ENCODE measurements around the gene SRC. TPM values are rescaled to one million over a fixed set of nuclear protein-coding genes. Genes with fewer than 3 reads are reported as not detected.
"Not testable (repeated sequence)": the region's sequence is repeated elsewhere in the genome, so short reads cannot be mapped to it uniquely, and the experiment has no call there.

SRC gene
- total RNA-seq, 2 donors from 2014 or later: 75.6 to 109 TPM

DNA sequence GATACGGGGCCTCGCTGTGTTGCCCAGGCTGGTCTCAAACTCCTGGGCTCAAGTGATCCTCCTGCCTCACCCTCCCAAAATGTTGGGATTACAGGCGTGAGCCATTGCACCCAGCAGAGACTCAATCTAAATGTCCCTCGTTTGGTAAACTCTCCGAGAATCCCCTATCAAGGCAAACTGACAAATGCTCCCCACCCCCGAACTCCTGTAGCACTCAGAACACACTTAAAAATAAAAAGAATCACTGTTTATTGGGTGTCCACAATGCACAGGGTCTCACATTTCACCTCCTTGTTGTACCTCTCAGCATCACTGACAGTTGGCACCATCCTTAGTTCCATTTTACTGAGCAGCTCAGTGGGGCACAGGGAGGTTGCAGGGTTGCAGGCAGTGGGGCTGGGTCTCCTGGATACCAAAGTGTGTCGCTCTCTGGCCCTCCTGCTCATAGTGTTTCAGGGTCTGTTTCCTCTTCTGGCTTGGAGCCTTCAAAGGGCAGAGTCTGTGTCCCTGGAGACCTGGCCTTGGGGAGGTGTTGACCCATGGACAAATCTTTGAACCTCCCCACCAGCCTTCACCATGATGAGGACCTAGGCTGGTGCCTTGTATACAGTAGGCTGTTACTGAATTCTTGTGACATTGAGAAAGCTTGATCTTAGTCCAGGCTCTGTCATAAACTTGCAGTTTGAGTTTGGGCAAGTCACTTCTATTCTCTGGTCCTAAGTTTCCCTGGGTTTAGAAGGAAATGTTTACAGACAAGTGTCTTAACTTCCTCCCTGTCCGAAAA lies 8.5 kb upstream of the SRC start:
- H3K4me1 Mint-ChIP-seq: peaks cover 34% of the 10 kb centered on the region
- H3K27me3 Mint-ChIP-seq (ENCODE audit: insufficient read depth): no peaks in the 10 kb centered on the region
- 66 to 74% methylated on average over 6 to 7 of the region's 8 CpGs for WGBS, 2 experiments (ENCODE audit: insufficient coverage in 1 of 2, insufficient read length in 1 of 2)
- no peak overlapping the region for H3K4me3 Mint-ChIP-seq
- Histone ChIP-seq H3K36me3 (ENCODE audit: control insufficient read depth, insufficient read depth, low read length) (no peaks in the 10 kb centered on the region), H3K4me3 (ENCODE audit: low read length) (no peak overlapping the region), H3K27ac (ENCODE audit: low read depth, low read length) (no peak overlapping the region), H3K4me1 (ENCODE audit: control insufficient read depth, insufficient read depth, low read length) (no peaks in the 10 kb centered on the region), H3K27me3 (ENCODE audit: control insufficient read depth, insufficient read depth, low read length, poor library complexity, severe bottlenecking) (no peaks in the 10 kb centered on the region), H3K9me3 (ENCODE audit: control insufficient read depth, low read length) (no peaks in the 10 kb centered on the region), H3K9ac (ENCODE audit: extremely low read depth, low read length, poor library complexity, severe bottlenecking) (no peak overlapping the region)
- peak; percentile 52 for DNase-seq
- H3K27ac Mint-ChIP-seq: no peak overlapping the region
- H3K36me3 Mint-ChIP-seq (ENCODE audit: low read depth): no peaks in the 10 kb centered on the region
- TF ChIP-seq, protein P1, sequence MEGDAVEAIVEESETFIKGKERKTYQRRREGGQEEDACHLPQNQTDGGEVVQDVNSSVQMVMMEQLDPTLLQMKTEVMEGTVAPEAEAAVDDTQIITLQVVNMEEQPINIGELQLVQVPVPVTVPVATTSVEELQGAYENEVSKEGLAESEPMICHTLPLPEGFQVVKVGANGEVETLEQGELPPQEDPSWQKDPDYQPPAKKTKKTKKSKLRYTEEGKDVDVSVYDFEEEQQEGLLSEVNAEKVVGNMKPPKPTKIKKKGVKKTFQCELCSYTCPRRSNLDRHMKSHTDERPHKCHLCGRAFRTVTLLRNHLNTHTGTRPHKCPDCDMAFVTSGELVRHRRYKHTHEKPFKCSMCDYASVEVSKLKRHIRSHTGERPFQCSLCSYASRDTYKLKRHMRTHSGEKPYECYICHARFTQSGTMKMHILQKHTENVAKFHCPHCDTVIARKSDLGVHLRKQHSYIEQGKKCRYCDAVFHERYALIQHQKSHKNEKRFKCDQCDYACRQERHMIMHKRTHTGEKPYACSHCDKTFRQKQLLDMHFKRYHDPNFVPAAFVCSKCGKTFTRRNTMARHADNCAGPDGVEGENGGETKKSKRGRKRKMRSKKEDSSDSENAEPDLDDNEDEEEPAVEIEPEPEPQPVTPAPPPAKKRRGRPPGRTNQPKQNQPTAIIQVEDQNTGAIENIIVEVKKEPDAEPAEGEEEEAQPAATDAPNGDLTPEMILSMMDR (conservative IDR thresholded peaks at IDR 0.05): no peak
- no peaks in the 10 kb centered on the region for H3K9me3 Mint-ChIP-seq

DNA sequence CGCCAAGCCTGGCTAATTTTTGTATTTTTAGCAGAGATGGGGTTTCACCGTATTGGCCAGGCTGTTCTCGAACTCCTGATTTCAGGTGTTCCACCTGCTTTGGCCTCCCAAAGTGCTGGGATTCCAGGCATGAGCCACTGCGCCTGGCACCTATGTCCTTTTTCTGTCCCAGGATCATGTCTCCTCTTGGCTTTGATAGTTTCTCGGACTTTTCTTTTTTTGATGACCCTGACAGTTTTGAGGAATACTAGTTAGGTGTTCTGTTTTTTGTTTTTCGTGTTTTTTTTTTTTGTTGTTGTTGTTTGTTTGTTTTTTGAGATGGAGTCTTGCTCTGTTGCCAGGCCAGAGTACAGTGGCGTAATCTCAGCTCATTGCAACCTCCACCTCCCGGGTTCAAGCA lies 7.6 kb upstream of the SRC start:
- H3K4me3 Mint-ChIP-seq; H3K9me3 Mint-ChIP-seq; H3K36me3 Mint-ChIP-seq (ENCODE audit: low read depth); DNase-seq; H3K27me3 ChIP-seq (ENCODE audit: control insufficient read depth, insufficient read depth, low read length, poor library complexity, severe bottlenecking); H3K27me3 Mint-ChIP-seq (ENCODE audit: insufficient read depth); H3K4me1 ChIP-seq (ENCODE audit: control insufficient read depth, insufficient read depth, low read length); H3K9me3 ChIP-seq (ENCODE audit: control insufficient read depth, low read length); H3K4me3 ChIP-seq (ENCODE audit: low read length); H3K9ac ChIP-seq (ENCODE audit: extremely low read depth, low read length, poor library complexity, severe bottlenecking); H3K27ac ChIP-seq (ENCODE audit: low read depth, low read length); H3K27ac Mint-ChIP-seq; H3K36me3 ChIP-seq (ENCODE audit: control insufficient read depth, insufficient read depth, low read length): not testable (repeated sequence)
- 94 to 100% methylated on average over 6 to 8 of the region's 8 CpGs for WGBS, 2 experiments (ENCODE audit: insufficient coverage in 1 of 2, insufficient read length in 1 of 2)
- H3K4me1 Mint-ChIP-seq: peaks cover 36% of the 10 kb centered on the region

DNA sequence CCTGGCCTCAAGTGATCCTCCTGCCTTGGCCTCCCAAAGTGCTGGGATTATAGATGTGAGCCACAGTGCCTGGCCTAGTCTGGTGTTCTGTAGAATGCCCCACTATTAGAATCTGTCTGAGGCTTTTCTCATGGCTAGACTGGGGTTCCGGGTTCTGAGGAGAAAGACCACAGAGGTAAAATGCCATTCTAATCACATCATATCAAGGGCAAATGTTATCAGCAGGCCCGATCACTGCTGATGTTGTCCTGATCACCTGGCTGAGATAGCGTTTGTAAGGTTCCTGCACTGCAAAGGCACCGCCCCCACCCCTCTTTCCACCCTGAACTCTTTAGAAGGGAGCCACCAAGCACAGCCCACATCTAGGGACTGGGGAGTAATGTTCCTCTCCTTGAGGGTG lies 6.7 kb upstream of the SRC start:
- WGBS, 2 experiments (ENCODE audit: insufficient coverage in 1 of 2, insufficient read length in 1 of 2): 74 to 94% methylated on average over 2 to 4 of the region's 4 CpGs
- TF ChIP-seq, protein P1 (conservative IDR thresholded peaks at IDR 0.05): no peak
- no peaks in the 10 kb centered on the region for H3K9me3 Mint-ChIP-seq
- Histone ChIP-seq H3K4me3 (ENCODE audit: low read length) (no peak overlapping the region), H3K9me3 (ENCODE audit: control insufficient read depth, low read length) (no peaks in the 10 kb centered on the region), H3K27ac (ENCODE audit: low read depth, low read length) (no peak overlapping the region), H3K4me1 (ENCODE audit: control insufficient read depth, insufficient read depth, low read length) (peaks cover 6% of the 10 kb centered on the region), H3K9ac (ENCODE audit: extremely low read depth, low read length, poor library complexity, severe bottlenecking) (no peak overlapping the region), H3K36me3 (ENCODE audit: control insufficient read depth, insufficient read depth, low read length) (no peaks in the 10 kb centered on the region), H3K27me3 (ENCODE audit: control insufficient read depth, insufficient read depth, low read length, poor library complexity, severe bottlenecking) (no peaks in the 10 kb centered on the region)
- H3K36me3 Mint-ChIP-seq (ENCODE audit: low read depth): no peaks in the 10 kb centered on the region
- H3K4me3 Mint-ChIP-seq: no peak overlapping the region
- H3K27me3 Mint-ChIP-seq (ENCODE audit: insufficient read depth): no peaks in the 10 kb centered on the region
- peaks cover 43% of the 10 kb centered on the region for H3K4me1 Mint-ChIP-seq
- no peak for DNase-seq
- H3K27ac Mint-ChIP-seq: no peak overlapping the region

DNA sequence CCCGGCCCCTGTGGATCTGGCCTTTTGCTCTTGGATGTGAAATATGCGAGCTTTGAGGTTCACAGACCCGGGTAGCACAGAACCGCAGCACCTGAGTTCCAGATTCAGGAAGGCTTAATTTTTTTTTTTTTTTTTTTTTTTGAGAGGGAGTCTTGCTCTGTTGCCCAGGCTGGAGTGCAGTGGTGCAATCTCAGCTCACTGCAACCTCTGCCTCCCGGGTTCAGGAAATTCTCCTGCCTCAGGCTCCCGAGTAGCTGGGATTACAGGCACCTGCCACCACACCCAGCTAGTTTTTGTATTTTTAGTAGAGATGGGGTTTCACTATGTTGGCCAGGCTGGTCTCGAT lies 6.2 kb upstream of the SRC start:
- H3K27me3 Mint-ChIP-seq (ENCODE audit: insufficient read depth); H3K27ac ChIP-seq (ENCODE audit: low read depth, low read length); H3K4me3 Mint-ChIP-seq; H3K36me3 Mint-ChIP-seq (ENCODE audit: low read depth); H3K4me3 ChIP-seq (ENCODE audit: low read length); H3K27me3 ChIP-seq (ENCODE audit: control insufficient read depth, insufficient read depth, low read length, poor library complexity, severe bottlenecking); H3K9me3 ChIP-seq (ENCODE audit: control insufficient read depth, low read length); DNase-seq; H3K36me3 ChIP-seq (ENCODE audit: control insufficient read depth, insufficient read depth, low read length); H3K9ac ChIP-seq (ENCODE audit: extremely low read depth, low read length, poor library complexity, severe bottlenecking); H3K27ac Mint-ChIP-seq; H3K9me3 Mint-ChIP-seq: not testable (repeated sequence)
- peaks cover 11% of the 10 kb centered on the region for H3K4me1 ChIP-seq (ENCODE audit: control insufficient read depth, insufficient read depth, low read length)
- WGBS, 2 experiments (ENCODE audit: insufficient coverage in 1 of 2, insufficient read length in 1 of 2): 97 to 100% methylated on average over 2 to 7 of the region's 7 CpGs
- peaks cover 47% of the 10 kb centered on the region for H3K4me1 Mint-ChIP-seq
